HepG2 (cell line): ENCODE measurements around the gene OR5H2. TPM values are rescaled to one million over a fixed set of nuclear protein-coding genes. Genes with fewer than 3 reads are reported as not detected.
A peak's percentile ranks its signal among the peaks of the same experiment; 100 is the strongest.

Experiments used
- AGO1 ChIP-seq: fragments of 200-400 bp; formaldehyde crosslinking; IDR thresholded peaks from 2 replicates; pipeline ENCODE4 v1.6.1; 2017; ENCODE audit warnings: mild to moderate bottlenecking, low read depth, low read length, moderate library complexity; ENCODE audit not compliant: poor library complexity, severe bottlenecking
- CTCF ChIP-seq: sonication (generic); formaldehyde crosslinking; IDR thresholded peaks from 2 replicates; pipeline ENCODE4 v1.5.0; 2020; ENCODE audit warnings: mild to moderate bottlenecking, missing genetic modification reagents, moderate library complexity
- DMAP1 ChIP-seq: IDR thresholded peaks from 2 replicates; pipeline ENCODE4 v1.6.1; 2016
- FOXA3 ChIP-seq: IDR thresholded peaks from 2 replicates; pipeline ENCODE4 v1.6.1; 2016; ENCODE audit warnings: missing genetic modification reagents, missing compliant biosample characterization
- HIVEP1 ChIP-seq: sonication (generic); formaldehyde crosslinking; IDR thresholded peaks from 2 replicates; pipeline ENCODE4 v1.4.0; 2020; ENCODE audit warnings: mild to moderate bottlenecking, missing genetic modification reagents
- KAT7 ChIP-seq: IDR thresholded peaks from 2 replicates; pipeline ENCODE4 v1.6.1; 2018; ENCODE audit warnings: borderline replicate concordance, missing compliant biosample characterization
- TSC22D2 ChIP-seq: sonication (generic); formaldehyde crosslinking; IDR thresholded peaks from 2 replicates; pipeline ENCODE4 v1.5.1; 2020; ENCODE audit warnings: missing genetic modification reagents, mild to moderate bottlenecking, borderline replicate concordance
- ZBTB25 ChIP-seq: IDR thresholded peaks from 2 replicates; pipeline ENCODE4 v1.6.1; 2018; ENCODE audit warnings: missing genetic modification reagents
- ZNF414 ChIP-seq: sonication (generic); formaldehyde crosslinking; IDR thresholded peaks from 2 replicates; pipeline ENCODE4 v1.5.0; 2020; ENCODE audit warnings: missing genetic modification reagents
- ZNF547 ChIP-seq: sonication (generic); formaldehyde crosslinking; IDR thresholded peaks from 2 replicates; pipeline ENCODE4 v1.5.1; 2020; ENCODE audit warnings: mild to moderate bottlenecking, missing genetic modification reagents
- polyA plus RNA-seq, 8 experiments: library from polyadenylated mRNA; depleted of rRNA in 3 of 8; stranded (reverse) in 7 of 8; unstranded in 1 of 8; fragments of >200 nt; fragmentation: Illumina TruSeq in 4 of 8; extraction: Trizol in 4 of 8; gene quantifications; 2 replicates each; pipeline versions ENCODE4 v1.2.1 to v1.2.3, GENCODE V29; 2011 to 2016; ENCODE audit warnings: low read depth in 4 of 8, missing spikeins in 1 of 8, mixed read lengths in 1 of 8; ENCODE audit not compliant: insufficient read depth in 1 of 8
- total RNA-seq, 5 experiments: library from RNA; depleted of rRNA; stranded (reverse); fragments of >200 nt; fragmentation: Illumina TruSeq; extraction: Trizol; gene quantifications; 2 replicates each; pipeline ENCODE4 v1.2.3, GENCODE V29; 2016; ENCODE audit warnings: low read depth in 1 of 5

Gene OR5H2
- total and polyA plus RNA-seq, 2 of the 13 experiments (the other 11 are each of a cell fraction or from before 2014, with no cell fraction given): not detected

GRCh38 chr3:98329392-98330124 lies 47.3 kb downstream of the OR5H2 start (continued):
- TF ChIP-seq CTCF (CRISPR knock-in tag) (peak; percentile 85), AGO1 (no peak), HIVEP1 (CRISPR knock-in tag) (no peak), DMAP1 (no peak), TSC22D2 (no peak), ZNF414 (CRISPR knock-in tag) (no peak), KAT7 (no peak), FOXA3 (CRISPR knock-in tag) (peak; percentile 57; the same call in 1 of the 2 replicates), ZBTB25 (CRISPR knock-in tag) (no peak), ZNF547 (CRISPR knock-in tag) (no peak)
